HEK293 (cell line): ENCODE measurements around the gene MAP4K5.
A peak's percentile ranks its signal among the peaks of the same experiment; 100 is the strongest.

Experiments used
- CTCF ChIA-PET: fragments of 350-600 bp; formaldehyde crosslinking; extraction: SDS; loops from one replicate; lab custom pipeline; 2021; ENCODE audit warnings: antibody characterized with exemption; lab: Yijun Ruan, JAX
- POLR2A ChIA-PET: fragments of 300-600 bp; formaldehyde crosslinking; extraction: SDS; loops from one replicate; lab custom pipeline; 2020; ENCODE audit warnings: antibody characterized with exemption, inconsistent platforms; lab: Yijun Ruan, JAX
- H3K27ac ChIP-seq: fragments of 200-500 bp; sonication (Bioruptor generic); 2 replicates; pipeline ENCODE4 v1.5.1; 2014; ENCODE audit warnings: low read depth, low read length, control low read depth, inconsistent platforms; ENCODE audit errors: extremely low read depth
- H3K36me3 ChIP-seq, 2 experiments: fragments of 200-500 bp in 1 of 2; sonication (Bioruptor generic) in 1 of 2; 1 replicate in 1 of 2; 2 replicates in 1 of 2; pipeline ENCODE4 v1.5.1; 2014 to 2017; ENCODE audit warnings: inconsistent platforms in 2 of 2, low read length in 2 of 2; ENCODE audit not compliant: control insufficient read depth in 2 of 2, insufficient read depth in 1 of 2
- H3K4me1 ChIP-seq: fragments of 200-500 bp; sonication (Bioruptor generic); 2 replicates; pipeline ENCODE4 v1.5.1; 2014; ENCODE audit warnings: mild to moderate bottlenecking, low read length, inconsistent platforms; ENCODE audit not compliant: control insufficient read depth, insufficient read depth
- H3K4me3 ChIP-seq: 2 replicates; pipeline ENCODE4 v1.5.1; 2011; ENCODE audit warnings: low read depth, mild to moderate bottlenecking, control low read depth, low read length, moderate library complexity
- H3K9me3 ChIP-seq: fragments of 200-500 bp; sonication (Bioruptor generic); 2 replicates; pipeline ENCODE4 v1.5.1; 2014; ENCODE audit warnings: low read depth, low read length, inconsistent platforms; ENCODE audit not compliant: control insufficient read depth, insufficient read depth
- BCL6B ChIP-seq: fragments of 450-650 bp; formaldehyde crosslinking; IDR thresholded peaks from 2 replicates; pipeline ENCODE4 v1.5.1; 2017; ENCODE audit warnings: missing biosample characterization, missing genetic modification characterization
- PRDM10 ChIP-seq: fragments of 450-650 bp; formaldehyde crosslinking; IDR thresholded peaks from 2 replicates; pipeline ENCODE4 v1.5.1; 2016; ENCODE audit warnings: missing biosample characterization, missing genetic modification characterization
- SALL2 ChIP-seq: fragments of 450-650 bp; formaldehyde crosslinking; IDR thresholded peaks from 2 replicates; pipeline ENCODE4 v1.5.0; 2017; ENCODE audit warnings: missing biosample characterization, mild to moderate bottlenecking, missing genetic modification characterization, borderline replicate concordance
- SETDB1 ChIP-seq: IDR thresholded peaks from one replicate; pipeline ENCODE4 v1.6.1; 2017; ENCODE audit warnings: mild to moderate bottlenecking, low read length, moderate library complexity, mixed read lengths; ENCODE audit not compliant: insufficient read length
- ZFHX2 ChIP-seq: fragments of 450-650 bp; formaldehyde crosslinking; conservative IDR thresholded peaks from 2 replicates; pipeline ENCODE4 v1.5.1; 2016; ENCODE audit warnings: missing biosample characterization, missing genetic modification characterization
- ZNF155 ChIP-seq: fragments of 450-650 bp; formaldehyde crosslinking; IDR thresholded peaks from 2 replicates; pipeline ENCODE4 v1.5.1; 2016; ENCODE audit warnings: missing biosample characterization, missing genetic modification characterization
- ZNF19 ChIP-seq: fragments of 450-650 bp; formaldehyde crosslinking; IDR thresholded peaks from 2 replicates; pipeline ENCODE4; 2016; ENCODE audit warnings: missing biosample characterization, missing genetic modification characterization, low read depth
- ZNF223 ChIP-seq: fragments of 450-650 bp; formaldehyde crosslinking; IDR thresholded peaks from 2 replicates; pipeline ENCODE4 v1.5.1; 2016; ENCODE audit warnings: missing biosample characterization, missing genetic modification characterization
- ZNF239 ChIP-seq: fragments of 450-650 bp; formaldehyde crosslinking; IDR thresholded peaks from 2 replicates; pipeline ENCODE4 v1.5.1; 2016; ENCODE audit warnings: missing biosample characterization, missing genetic modification characterization
- ZNF266 ChIP-seq: fragments of 450-650 bp; formaldehyde crosslinking; IDR thresholded peaks from 2 replicates; pipeline ENCODE4 v1.5.1; 2016; ENCODE audit warnings: missing biosample characterization, missing genetic modification characterization, low read depth
- ZNF274 ChIP-seq, 2 experiments: fragments of 200-500 bp in 1 of 2; fragments of 450-650 bp in 1 of 2; sonication (Bioruptor generic) in 1 of 2; formaldehyde crosslinking in 1 of 2; IDR thresholded peaks; 2 replicates each; pipeline versions ENCODE4 v1.5.1 to v1.6.1; 2014 to 2016; ENCODE audit warnings: borderline replicate concordance in 1 of 2, inconsistent platforms in 1 of 2, low read length in 1 of 2, missing biosample characterization in 1 of 2, missing genetic modification characterization in 1 of 2
- ZNF426 ChIP-seq: fragments of 450-650 bp; formaldehyde crosslinking; IDR thresholded peaks from 2 replicates; pipeline ENCODE4 v1.5.1; 2017; ENCODE audit warnings: missing biosample characterization, missing genetic modification characterization, mild to moderate bottlenecking, inconsistent platforms, moderate library complexity
- ZNF548 ChIP-seq: fragments of 450-650 bp; formaldehyde crosslinking; IDR thresholded peaks from 2 replicates; pipeline ENCODE4 v1.5.1; 2016; ENCODE audit warnings: missing biosample characterization, missing genetic modification characterization
- ZNF549 ChIP-seq: fragments of 450-650 bp; IDR thresholded peaks from 2 replicates; pipeline ENCODE4 v1.5.1; 2018; ENCODE audit warnings: missing biosample characterization, missing genetic modification characterization, mild to moderate bottlenecking, inconsistent platforms, moderate library complexity
- ZNF558 ChIP-seq: fragments of 450-650 bp; formaldehyde crosslinking; IDR thresholded peaks from 2 replicates; pipeline ENCODE4 v1.5.1; 2016; ENCODE audit warnings: missing biosample characterization, missing genetic modification characterization
- ZNF645 ChIP-seq: fragments of 450-650 bp; formaldehyde crosslinking; IDR thresholded peaks from 2 replicates; pipeline ENCODE4; 2016; ENCODE audit warnings: missing biosample characterization, missing genetic modification characterization
- ZNF704 ChIP-seq: fragments of 450-650 bp; formaldehyde crosslinking; IDR thresholded peaks from 2 replicates; pipeline ENCODE4 v1.5.1; 2016; ENCODE audit warnings: missing biosample characterization, missing genetic modification characterization
- ZSCAN18 ChIP-seq: fragments of 450-650 bp; formaldehyde crosslinking; IDR thresholded peaks from 2 replicates; pipeline ENCODE4 v1.5.1; 2016; ENCODE audit warnings: missing biosample characterization, missing genetic modification characterization
- ZSCAN30 ChIP-seq: fragments of 450-650 bp; IDR thresholded peaks from 2 replicates; pipeline ENCODE4 v1.5.1; 2018; ENCODE audit warnings: missing biosample characterization, mild to moderate bottlenecking, missing genetic modification characterization, moderate library complexity

MAP4K5 gene

GRCh38 chr14:50471838-50472465 lies 60.4 kb downstream of the MAP4K5 start:
- ChIA-PET POLR2A (no interaction called here), CTCF (no interaction called here)
- peaks cover 52 to 71% of the 10 kb centered on the region in 2 experiments for H3K36me3 ChIP-seq
- no peaks in the 10 kb centered on the region for H3K9me3 ChIP-seq
- H3K27ac ChIP-seq: no peak overlapping the region
- TF ChIP-seq ZNF645 (tag by site-specific recombination) (no peak), ZNF274 (IDR thresholded peaks at IDR 0.05; ENCODE audit: low read length) (no peak), ZNF274 (tag by site-specific recombination; IDR thresholded peaks at IDR 0.05; ENCODE audit: borderline replicate concordance) (0 out of 2 replicates have a peak, but pooled peaks have one; percentile 15), SETDB1 (peak; percentile 80)
- TF ChIP-seq, all 188 proteins: peak for 2
- Histone ChIP-seq H3K4me1 (no peaks in the 10 kb centered on the region), H3K4me3 (no peak overlapping the region)

GRCh38 chr14:50469982-50470381 lies 62.4 kb downstream of the MAP4K5 start:
- H3K27ac ChIP-seq: no peak overlapping the region
- no peaks in the 10 kb centered on the region for H3K4me1 ChIP-seq
- no peaks in the 10 kb centered on the region for H3K9me3 ChIP-seq
- CTCF ChIA-PET: no interaction called here
- POLR2A ChIA-PET: no interaction called here
- peaks cover 60 to 80% of the 10 kb centered on the region in 2 experiments for H3K36me3 ChIP-seq
- no peak overlapping the region for H3K4me3 ChIP-seq
- TF ChIP-seq ZSCAN30 (tag by site-specific recombination): no peak
- no peak for TF ChIP-seq ZNF239 (tag by site-specific recombination)
- no peak for TF ChIP-seq ZFHX2 (tag by site-specific recombination)
- TF ChIP-seq PRDM10 (tag by site-specific recombination): no peak
- TF ChIP-seq ZNF223: no peak
- TF ChIP-seq ZNF19 (tag by site-specific recombination): no peak
- no peak for TF ChIP-seq ZNF704 (tag by site-specific recombination)
- no peak for TF ChIP-seq ZNF155 (tag by site-specific recombination)
- TF ChIP-seq BCL6B (tag by site-specific recombination): no peak
- no peak for TF ChIP-seq ZSCAN18
- TF ChIP-seq ZNF548 (tag by site-specific recombination): no peak
- no peak for TF ChIP-seq SALL2 (tag by site-specific recombination)
- no peak for TF ChIP-seq ZNF558 (tag by site-specific recombination)
- TF ChIP-seq ZNF266 (tag by site-specific recombination): no peak
- TF ChIP-seq ZNF549 (tag by site-specific recombination): no peak
- no peak for TF ChIP-seq ZNF426 (tag by site-specific recombination)
